ENCODE measurements around the gene WDR86. TPM values are rescaled to one million over a fixed set of nuclear protein-coding genes. Genes with fewer than 3 reads are reported as not detected.

The WDR86 gene
- total and polyA plus RNA-seq, 2 experiments from 2014 or later: 9.1 to 59.1 TPM

DNA sequence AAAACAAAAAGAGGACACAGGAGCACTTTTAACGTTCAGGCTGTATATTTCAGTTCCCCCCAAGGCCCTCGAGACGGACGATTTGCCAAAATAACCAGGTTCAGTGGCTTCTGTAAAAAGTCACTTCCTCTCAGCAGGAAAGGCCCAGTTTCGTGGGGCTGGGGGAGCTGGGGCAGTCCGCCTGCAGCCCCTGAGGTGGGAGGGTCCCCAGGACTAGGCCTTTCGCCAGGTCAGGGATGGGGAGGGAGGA lies 28.8 kb downstream of the WDR86 start:
- TF ChIP-seq, protein P1, sequence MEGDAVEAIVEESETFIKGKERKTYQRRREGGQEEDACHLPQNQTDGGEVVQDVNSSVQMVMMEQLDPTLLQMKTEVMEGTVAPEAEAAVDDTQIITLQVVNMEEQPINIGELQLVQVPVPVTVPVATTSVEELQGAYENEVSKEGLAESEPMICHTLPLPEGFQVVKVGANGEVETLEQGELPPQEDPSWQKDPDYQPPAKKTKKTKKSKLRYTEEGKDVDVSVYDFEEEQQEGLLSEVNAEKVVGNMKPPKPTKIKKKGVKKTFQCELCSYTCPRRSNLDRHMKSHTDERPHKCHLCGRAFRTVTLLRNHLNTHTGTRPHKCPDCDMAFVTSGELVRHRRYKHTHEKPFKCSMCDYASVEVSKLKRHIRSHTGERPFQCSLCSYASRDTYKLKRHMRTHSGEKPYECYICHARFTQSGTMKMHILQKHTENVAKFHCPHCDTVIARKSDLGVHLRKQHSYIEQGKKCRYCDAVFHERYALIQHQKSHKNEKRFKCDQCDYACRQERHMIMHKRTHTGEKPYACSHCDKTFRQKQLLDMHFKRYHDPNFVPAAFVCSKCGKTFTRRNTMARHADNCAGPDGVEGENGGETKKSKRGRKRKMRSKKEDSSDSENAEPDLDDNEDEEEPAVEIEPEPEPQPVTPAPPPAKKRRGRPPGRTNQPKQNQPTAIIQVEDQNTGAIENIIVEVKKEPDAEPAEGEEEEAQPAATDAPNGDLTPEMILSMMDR (conservative IDR thresholded peaks at IDR 0.05; ENCODE audit: low read depth in 2 of 2): no peak
- TF ChIP-seq EZH2 (IDR thresholded peaks at IDR 0.05; ENCODE audit: low read depth, unreplicated experiment) (no peak), POLR2AphosphoS5 (IDR thresholded peaks at IDR 0.05; ENCODE audit: low read depth) (no peak), STAT1 (IDR thresholded peaks at IDR 0.05; ENCODE audit: unreplicated experiment) (no peak), ZNF331 (CRISPR knock-in tag; IDR thresholded peaks at IDR 0.05; ENCODE audit: low read depth) (no peak), EZH2phosphoT487 (IDR thresholded peaks at IDR 0.05; ENCODE audit: unreplicated experiment) (no peak)
- TF ChIP-seq, protein P2, sequence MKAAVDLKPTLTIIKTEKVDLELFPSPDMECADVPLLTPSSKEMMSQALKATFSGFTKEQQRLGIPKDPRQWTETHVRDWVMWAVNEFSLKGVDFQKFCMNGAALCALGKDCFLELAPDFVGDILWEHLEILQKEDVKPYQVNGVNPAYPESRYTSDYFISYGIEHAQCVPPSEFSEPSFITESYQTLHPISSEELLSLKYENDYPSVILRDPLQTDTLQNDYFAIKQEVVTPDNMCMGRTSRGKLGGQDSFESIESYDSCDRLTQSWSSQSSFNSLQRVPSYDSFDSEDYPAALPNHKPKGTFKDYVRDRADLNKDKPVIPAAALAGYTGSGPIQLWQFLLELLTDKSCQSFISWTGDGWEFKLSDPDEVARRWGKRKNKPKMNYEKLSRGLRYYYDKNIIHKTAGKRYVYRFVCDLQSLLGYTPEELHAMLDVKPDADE (IDR thresholded peaks at IDR 0.05): no peak
- DNase-seq (ENCODE audit: low spot score) (no peak), ATAC-seq (no peak)
- Histone ChIP-seq H3K79me2 (replicated peaks; ENCODE audit: insufficient read depth) (no peaks in the 10 kb centered on the region), H4K20me1 (replicated peaks; ENCODE audit: insufficient read depth) (no peaks in the 10 kb centered on the region; the same call in 1 of the 2 replicates), H3K9me2 (ENCODE audit: insufficient read depth) (no peaks in the 10 kb centered on the region), H3K27me3 (ENCODE audit: insufficient read depth) (peaks cover 26% of the 10 kb centered on the region), H2AFZ (peak overlapping the region; percentile 94), H3K27ac (ENCODE audit: low read depth) (peak overlapping the region; percentile 83), H3K4me3 (peak overlapping the region; percentile 66), H3K36me3 (ENCODE audit: insufficient read depth) (no peaks in the 10 kb centered on the region; the same call in 1 of the 2 replicates), H3K4me1 (ENCODE audit: insufficient read depth) (peaks cover 18% of the 10 kb centered on the region), H3F3A (replicated peaks; ENCODE audit: low read depth) (peaks cover 12% of the 10 kb centered on the region; the same call in 1 of the 2 replicates), H3K4me2 (peak overlapping the region; percentile 90)
- peaks cover 7% of the 10 kb centered on the region; the same call in 2 of the 3 replicates for H3K36me3 Mint-ChIP-seq (ENCODE audit: low read depth)
- peaks cover 18% of the 10 kb centered on the region for H3K4me1 Mint-ChIP-seq
- H3K27me3 Mint-ChIP-seq (ENCODE audit: insufficient read depth, low read depth, poor library complexity): peaks cover 31% of the 10 kb centered on the region
- H3K27ac Mint-ChIP-seq: no peak overlapping the region
- H3K9me3 Mint-ChIP-seq: no peaks in the 10 kb centered on the region
- peak overlapping the region; percentile 66 for H3K4me3 Mint-ChIP-seq

DNA sequence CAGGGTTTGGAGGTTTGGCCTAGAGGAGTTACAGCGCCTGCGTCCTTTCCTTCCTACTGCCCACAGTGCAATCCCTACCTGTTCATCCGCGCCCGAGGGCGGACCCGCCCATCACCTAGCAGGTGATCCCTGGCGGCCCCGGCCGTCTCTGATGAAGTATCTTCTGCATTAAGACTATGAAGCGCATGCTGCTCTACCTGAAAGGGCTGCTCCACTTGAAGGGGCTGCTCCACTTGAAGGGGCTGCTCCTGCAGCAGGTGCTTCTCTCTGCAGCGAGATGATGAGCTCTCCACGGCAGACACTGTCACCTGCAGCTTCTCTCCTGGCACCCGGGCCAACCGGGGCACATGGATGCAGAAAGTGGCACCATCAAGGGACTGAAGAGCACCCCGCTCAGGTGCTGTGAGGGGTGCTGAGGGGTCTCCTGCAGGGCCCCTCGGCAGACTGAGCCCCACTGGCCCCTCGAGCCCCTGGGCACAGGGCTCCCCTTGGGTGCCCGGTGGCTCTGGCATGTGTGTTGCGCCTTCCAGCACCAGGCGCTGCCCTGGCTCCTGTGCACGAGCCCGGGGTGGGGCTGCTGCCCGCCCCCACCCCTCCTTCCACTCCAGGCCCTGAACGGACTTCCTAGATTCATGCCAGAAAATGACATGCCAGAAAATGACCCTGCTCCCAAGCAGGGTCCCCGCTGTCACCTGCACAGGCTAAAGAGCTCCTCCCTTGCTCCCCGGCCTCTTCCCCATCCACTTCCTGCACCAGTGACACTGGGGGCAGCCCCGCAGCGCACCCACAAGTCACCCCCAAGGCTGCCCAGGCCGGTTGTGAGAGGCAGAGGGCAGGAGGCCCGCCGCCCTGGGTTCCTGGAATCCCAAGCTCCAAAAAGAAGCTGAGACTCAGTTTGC lies 29.4 kb downstream of the WDR86 start:
- H3K4me1 ChIP-seq (ENCODE audit: insufficient read depth): peaks cover 18% of the 10 kb centered on the region
- Mint-ChIP-seq H3K4me1 (peaks cover 18% of the 10 kb centered on the region), H3K27me3 (ENCODE audit: insufficient read depth, low read depth, poor library complexity) (peaks cover 31% of the 10 kb centered on the region), H3K27ac (no peak overlapping the region), H3K4me3 (peak overlapping the region; percentile 66), H3K36me3 (ENCODE audit: low read depth) (peaks cover 7% of the 10 kb centered on the region; the same call in 2 of the 3 replicates), H3K9me3 (no peaks in the 10 kb centered on the region)
- DNase-seq (ENCODE audit: low spot score) (no peak), ATAC-seq (peak; percentile 7)
- H3F3A ChIP-seq (replicated peaks; ENCODE audit: low read depth): peaks cover 14% of the 10 kb centered on the region; the same call in 1 of the 2 replicates
- peak overlapping the region; percentile 83 for H3K27ac ChIP-seq (ENCODE audit: low read depth)
- H4K20me1 ChIP-seq (replicated peaks; ENCODE audit: insufficient read depth): no peaks in the 10 kb centered on the region; the same call in 1 of the 2 replicates
- H3K9me2 ChIP-seq (ENCODE audit: insufficient read depth): no peaks in the 10 kb centered on the region
- no peaks in the 10 kb centered on the region; the same call in 1 of the 2 replicates for H3K36me3 ChIP-seq (ENCODE audit: insufficient read depth)
- H3K27me3 ChIP-seq (ENCODE audit: insufficient read depth): peaks cover 26% of the 10 kb centered on the region
- no peak overlapping the region; the same call in 1 of the 2 replicates for H2AFZ ChIP-seq
- H3K79me2 ChIP-seq (replicated peaks; ENCODE audit: insufficient read depth): no peaks in the 10 kb centered on the region
- H3K4me3 ChIP-seq: peak overlapping the region; percentile 66
- peak overlapping the region; percentile 90 for H3K4me2 ChIP-seq
- TF ChIP-seq EZH2 (IDR thresholded peaks at IDR 0.05; ENCODE audit: low read depth, unreplicated experiment) (no peak), CREB1 (CRISPR knock-in tag; IDR thresholded peaks at IDR 0.05; ENCODE audit: low read depth) (no peak), EZH2phosphoT487 (IDR thresholded peaks at IDR 0.05; ENCODE audit: unreplicated experiment) (no peak), NANOG (IDR thresholded peaks at IDR 0.05; ENCODE audit: borderline replicate concordance) (no peak), ZNF331 (CRISPR knock-in tag; IDR thresholded peaks at IDR 0.05; ENCODE audit: low read depth) (no peak), POLR2AphosphoS5 (IDR thresholded peaks at IDR 0.05; ENCODE audit: low read depth) (no peak), STAT1 (IDR thresholded peaks at IDR 0.05; ENCODE audit: unreplicated experiment) (no peak), ZNF114 (CRISPR knock-in tag; IDR thresholded peaks at IDR 0.05) (no peak)
- TF ChIP-seq, protein P1 (conservative IDR thresholded peaks at IDR 0.05; ENCODE audit: low read depth in 2 of 2): no peak
- TF ChIP-seq, protein P2 (IDR thresholded peaks at IDR 0.05): no peak

Data from GM23338 (cell line).